T-helper 9 cell (primary cell): ENCODE measurements around the gene COL4A2.

Experiments
- DNase-seq: peaks from one replicate; pipeline ENCODE4 v3.0.0-alpha.2; 2020
- total RNA-seq, 2 donors: gene quantifications; one replicate each; lab custom pipeline; 2026; lab: John Stamatoyannopoulos, UW

COL4A2 gene
- total RNA-seq, result 0 to 0.91 reads per million in 2 donors

DNA sequence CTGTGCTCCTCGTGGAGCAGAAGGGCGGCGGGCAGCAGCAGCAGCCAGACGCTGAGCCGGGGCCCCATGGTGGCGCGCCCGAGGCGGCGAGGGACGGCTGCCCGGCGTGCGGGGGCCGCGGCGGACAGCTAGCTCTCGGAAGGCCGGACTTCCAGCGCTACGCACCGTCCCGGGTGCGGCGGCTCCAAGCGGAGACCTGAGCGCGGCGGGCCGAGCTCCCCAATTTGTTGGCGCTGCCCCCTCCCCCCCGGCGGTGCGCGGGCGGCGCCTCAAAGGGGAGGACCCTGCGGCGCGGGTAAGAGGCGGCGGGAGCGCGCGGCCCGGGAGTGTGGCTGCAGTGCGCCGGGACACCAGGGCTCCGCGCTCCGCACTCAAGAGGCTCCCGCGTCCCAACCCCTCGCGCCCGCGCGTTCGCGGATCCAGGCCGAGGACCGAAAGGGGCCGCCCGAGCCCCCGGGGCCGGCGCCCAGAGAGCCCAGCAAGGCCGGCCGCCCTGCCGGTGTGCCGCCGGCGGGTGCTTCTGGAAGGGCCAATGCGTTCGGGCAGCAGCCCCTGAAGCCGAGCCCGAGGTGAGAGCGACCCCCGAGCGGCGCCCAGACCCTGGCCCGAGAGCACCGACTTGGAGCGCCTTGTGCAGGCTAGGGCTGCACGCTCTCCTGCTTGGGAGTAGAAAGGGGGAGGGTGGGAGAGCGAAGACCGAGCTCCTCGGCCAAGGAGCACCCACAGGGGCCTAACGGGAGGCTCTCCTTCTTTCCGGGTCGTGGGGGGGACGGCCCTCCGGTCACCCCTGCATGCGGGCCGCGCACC lies at the start of gene COL4A2, which contains the start of gene COL4A1:
Gene COL4A2, plus strand, starts transcription at position 325 of the 807 bp plus-strand sequence. CDS start 620 bp downstream, outside the sequence.
Gene COL4A1, minus strand, starts transcription at position 198 of the 807 bp plus-strand sequence. Its CDS starts 130 bp downstream, at position 68.
- no peak for DNase-seq

DNA sequence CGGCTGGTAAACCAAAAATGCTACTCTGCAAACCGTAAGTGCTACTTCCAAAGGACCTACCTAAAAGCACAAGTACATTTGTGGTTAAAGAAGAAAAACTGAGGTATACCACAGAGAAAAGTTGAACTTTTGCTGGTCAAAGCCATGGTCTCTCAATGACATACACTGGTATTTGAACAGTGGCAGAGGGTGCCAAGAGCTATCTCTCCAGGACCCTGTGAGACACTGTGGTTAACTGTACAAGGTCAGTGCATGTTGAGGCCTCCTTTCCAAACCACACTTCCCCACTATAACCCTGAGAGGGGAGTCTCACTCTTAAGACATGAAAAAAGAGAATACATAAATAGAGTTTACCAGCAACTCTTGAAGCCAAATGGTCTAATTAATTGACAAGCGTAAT lies 49.7 kb upstream of the COL4A2 start:
- DNase-seq, result no peak

DNA sequence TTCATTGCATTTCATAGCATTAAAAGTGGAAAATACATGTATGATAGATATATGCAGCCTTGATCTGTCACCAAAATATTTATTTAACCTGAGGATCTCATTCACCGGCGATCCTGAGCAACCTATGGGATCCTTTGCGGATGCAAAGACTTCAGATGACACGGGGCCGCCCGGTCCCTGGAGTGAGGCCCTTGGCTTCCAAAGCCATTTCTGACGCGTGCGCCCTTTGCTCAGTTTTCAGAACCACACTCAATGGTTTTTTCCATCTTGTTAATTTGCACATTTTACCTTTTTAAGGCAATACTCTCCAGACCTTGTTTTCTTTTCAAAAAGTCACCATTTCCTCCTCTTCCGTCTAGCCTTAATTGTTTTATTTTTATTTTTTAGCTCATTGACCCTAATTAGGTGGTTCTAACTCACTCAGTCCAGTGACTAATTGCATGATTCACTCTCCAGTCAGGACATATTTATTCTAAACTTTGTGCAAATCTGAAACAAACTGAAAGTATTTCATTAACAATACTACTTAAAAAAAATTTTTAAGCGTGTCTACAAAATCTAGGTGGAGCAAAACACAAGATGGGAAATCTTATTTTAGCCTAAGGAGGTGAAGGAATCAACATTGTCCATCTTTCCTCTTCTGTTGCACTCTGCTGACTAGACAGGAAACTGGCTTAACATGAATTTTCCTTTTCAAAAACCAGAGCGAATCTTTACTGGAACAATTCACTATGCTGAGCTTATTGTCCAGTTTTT lies 48.0 kb upstream of the COL4A2 start:
- no peak for DNase-seq

DNA sequence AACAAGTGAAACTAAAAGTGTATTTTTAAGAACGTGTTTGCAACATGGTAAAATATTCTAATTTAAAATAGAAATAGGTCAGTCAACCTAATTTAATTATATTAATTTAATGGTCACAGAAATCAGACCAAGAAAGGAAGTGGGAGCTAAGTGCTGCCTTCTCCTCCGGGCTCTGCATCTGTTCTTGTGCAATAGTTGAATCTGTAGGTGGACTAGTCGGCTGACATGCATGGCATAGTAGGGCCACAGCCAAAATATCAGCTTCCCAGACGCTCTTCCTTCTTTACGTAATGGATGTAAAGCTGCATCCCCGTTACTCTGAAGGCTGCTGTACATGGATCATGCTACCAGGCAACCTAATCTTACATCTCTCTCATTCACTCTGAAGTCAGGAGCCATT lies 47.4 kb upstream of the COL4A2 start:
- no peak for DNase-seq

DNA sequence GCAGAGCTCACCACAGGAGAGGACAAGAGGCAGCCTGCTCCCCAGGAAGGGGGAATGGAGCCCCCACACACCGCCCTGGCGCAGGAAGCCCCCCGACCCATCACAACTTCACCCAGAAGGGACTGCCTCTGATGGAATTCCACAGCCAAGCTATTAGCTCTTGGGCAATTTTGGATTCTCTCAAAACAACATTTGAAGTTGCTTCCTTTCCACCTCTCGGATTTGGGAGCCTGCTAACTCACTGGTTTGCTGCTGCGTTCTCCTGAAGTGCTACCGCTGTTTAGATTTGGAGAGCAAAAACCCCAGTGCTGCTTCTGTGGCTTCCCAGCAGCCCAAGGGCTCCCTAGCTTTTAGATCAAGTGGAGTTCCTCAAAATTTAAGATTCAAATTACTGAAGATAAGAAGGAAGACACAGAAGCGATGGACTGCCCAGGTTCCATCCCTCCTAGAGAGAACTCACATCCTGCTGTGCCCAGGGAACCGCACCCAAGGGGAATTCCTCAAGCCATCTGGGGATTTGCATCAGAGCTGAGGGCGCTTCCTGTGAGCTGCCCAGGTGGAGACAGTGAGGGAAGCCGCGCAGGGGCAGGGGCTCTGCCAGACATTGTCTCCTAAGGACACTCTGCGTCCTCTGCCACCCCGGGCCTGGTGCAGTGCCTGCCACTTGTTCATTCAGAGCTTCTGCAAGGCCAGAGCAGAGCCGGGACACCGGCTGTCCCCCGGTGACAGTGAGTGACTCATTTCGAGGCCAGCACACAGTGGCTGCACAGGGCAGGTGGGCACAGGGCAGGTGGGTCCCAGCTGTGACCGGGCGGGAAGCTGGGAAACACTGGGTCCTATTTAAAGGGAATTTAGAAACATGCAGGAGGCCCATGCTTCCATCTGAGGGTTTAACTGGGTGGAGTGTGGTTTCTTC lies 45.7 kb upstream of the COL4A2 start:
- no peak for DNase-seq

DNA sequence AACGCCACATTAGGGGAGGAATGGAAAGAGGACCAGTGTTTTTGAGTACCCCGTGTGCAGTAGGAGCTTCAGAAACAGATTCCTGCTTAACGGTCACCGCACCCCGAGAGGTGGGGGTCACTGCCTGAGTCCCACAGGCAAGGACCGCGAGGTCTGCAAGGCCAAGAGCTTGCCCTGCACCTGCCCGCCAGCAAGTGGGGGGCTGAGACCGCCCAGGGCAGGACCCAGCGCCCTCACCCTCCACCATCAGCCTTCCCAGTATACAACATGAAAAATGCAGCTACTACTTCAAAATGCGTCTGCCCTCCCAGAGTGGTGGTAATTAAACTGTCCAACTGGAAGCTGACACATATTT lies 45.0 kb upstream of the COL4A2 start:
- no peak for DNase-seq

DNA sequence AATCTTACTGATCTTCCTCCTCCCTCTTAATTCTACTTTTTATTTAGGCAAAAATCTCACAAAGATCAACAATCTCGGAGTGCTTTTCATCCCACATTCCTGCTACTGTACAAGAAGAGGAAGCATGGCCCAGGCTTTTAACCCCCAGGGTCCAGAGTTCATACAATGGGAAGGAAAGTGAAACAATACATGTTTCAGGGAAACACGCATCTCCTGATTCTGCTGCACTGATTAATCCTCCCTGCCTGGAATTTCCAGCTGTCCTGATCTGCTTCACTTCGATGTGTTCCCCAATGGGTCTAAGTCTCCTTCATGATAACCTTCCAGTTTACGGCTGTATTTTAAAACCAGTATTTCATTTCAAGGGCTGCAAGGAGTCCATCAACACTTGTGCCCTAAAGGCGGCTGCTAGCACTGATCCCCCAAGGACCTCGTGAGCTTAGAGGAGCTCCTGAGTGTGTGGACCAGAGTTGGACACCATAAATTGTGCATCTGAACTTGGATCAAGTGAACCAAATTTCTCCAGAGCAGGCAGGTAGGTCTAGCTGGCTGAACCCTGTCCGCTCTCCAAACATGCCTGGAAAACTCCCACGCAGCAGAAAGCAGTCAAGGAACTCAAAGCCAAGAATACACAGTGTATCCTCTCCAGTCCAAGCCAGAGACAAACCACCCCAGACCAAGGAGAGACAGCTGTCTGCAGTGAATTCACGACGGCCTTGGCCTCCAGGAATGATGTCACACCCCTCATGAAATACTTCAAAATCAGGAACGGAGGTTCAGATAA lies 44.4 kb upstream of the COL4A2 start:
- DNase-seq, result no peak

DNA sequence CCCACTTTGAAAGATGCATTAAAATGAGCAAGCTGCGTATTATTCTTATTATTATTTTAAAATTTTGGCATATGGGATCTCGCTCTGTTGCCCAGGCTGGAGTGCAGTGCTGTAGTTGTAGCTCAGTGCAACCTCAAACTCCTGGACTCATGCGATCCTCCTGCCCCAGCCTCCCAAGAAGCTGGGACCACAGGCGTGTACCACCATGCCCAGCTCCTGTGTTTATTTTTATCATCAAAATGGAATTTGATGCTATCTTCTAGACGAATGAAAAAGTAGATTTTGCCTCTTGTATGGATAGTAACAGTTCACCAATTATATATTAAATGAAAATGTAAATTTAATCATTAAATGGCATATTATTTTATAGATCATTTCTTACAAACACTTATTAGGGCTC lies 43.7 kb upstream of the COL4A2 start:
- DNase-seq, result no peak

DNA sequence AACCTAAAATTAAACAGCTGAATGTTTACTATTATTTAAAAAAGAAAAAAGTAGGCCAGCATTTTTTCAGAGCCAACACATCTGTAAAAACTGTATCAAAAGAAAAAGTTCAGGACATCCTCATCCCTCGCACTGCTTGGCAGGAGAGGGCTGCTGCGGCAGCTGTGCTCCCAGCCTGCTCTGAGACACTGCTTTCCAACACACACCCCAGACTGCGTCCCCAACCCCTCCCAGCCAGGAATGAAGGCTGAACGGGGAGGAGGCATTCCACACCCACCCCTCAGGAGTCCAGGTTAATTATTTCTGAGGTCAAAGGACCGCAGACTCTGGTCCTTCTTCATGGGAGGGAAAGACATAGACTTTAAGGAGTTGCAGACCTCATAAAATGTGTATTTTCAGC lies 43.2 kb upstream of the COL4A2 start:
- no peak for DNase-seq

DNA sequence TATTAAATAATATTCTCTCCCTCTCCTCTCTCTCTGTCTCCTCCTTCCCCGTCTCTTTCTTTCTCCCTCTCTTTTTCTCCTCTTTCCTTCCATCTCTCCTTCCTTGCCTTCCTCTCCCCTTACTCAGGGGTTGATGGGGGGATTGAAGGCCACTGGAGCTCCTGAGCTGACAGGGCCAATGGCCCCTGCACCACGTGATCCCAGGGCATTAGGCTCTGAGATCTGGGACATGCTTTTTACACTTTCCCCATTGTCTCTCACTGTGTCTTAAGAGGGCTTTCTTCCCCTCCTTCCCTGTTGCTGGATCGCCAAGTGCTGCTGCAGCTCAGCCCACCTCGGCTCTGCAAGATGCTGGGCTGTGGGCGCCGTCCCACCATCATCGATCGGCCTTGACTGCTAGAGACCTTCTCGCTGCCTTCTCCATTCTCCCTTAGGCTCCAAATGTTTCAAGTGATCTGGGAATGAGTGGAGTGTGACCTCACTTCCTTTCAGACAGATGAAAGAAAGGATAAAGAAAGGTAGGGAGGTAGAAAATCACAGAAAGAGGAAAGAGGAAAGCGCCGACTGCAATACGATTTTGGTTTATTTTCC lies 42.3 kb upstream of the COL4A2 start:
- no peak for DNase-seq

DNA sequence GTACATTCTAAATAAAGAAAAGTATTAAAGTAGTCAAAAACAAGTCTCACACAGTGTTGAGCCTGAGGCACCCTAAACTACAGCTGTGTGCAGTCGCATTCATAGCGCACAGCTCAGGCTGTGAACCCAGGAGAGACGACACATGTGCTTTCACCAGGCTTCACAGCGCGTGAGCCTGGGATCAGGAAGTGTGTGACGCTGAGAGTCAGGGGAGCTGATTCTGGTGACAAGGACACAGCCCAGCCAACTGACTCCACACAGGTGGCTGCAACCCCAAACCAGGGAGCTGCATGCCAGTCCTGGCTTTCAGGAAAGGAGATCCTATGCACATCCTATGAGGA lies 41.8 kb upstream of the COL4A2 start:
- no peak for DNase-seq

DNA sequence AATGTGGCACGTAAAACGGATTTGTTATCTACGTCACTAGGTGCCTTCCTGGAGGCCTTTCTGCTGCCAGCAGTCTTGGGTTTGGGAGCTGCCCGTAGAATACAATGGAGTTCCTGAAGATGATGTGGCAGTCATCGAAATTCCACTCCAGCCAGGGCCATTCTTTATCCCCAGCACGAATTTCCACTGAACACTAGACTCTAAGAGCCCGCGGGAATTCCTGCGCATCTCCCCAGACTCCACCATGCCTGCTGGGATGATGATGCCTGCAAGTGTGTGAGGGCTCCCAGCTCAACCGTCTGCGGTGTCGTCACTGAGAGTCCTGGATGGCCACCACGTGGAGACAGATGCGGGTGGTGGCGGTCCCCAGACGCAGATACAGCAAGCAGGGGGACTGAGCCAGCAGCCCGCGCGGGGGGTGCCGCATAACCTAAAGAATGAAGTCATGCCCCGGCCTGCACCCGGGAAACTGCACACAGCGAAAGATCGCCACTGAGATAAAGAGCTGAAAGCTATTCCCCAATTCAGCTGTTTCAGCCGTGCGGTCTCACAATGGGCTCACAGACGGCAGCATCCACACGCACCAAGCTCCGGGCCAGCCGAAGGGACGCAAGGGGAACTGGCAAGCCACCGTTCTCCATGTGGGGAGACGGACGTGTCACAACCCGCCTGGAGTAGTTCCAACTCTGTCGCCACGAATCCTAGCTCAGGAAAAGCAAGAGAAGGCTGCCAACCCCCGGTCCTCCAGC lies 41.2 kb upstream of the COL4A2 start:
- no peak for DNase-seq

DNA sequence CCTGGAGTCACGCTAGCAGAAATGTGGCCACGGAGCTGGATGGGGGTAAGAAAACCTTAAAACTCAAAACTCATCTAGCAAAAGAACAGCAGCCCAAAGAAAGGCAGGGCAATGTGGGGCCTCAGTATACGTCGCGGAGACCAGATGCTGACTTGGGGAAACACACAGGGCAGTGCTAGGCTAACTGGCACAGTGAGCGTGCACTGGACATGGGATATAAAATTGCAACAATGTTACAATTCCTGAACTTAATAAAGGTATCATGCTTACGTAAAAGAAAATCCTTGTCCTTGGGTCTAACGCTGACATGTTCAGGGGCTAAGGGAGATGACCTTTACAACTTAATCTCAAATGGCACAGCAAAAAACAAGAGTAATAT lies 40.7 kb upstream of the COL4A2 start:
- no peak for DNase-seq

DNA sequence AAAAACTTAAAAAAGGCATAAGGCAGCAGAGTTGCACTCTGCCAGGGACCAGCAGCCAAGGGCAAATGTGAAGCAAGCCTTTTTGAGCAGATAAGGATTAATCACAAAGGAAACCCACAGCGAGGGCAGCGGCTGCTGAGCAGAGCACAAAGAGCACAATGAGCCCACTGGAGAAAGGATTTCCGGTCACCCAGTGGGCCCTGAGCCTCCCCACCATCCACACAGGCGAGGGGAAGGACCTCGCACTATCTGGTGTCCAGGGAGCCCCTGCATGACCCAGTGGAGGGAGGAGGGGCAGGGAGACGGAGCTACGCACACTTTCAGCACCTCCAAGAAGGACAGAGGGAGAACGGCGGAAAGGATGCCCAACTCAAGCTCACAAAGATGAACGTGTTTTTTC lies 40.1 kb upstream of the COL4A2 start:
- DNase-seq, result no peak

DNA sequence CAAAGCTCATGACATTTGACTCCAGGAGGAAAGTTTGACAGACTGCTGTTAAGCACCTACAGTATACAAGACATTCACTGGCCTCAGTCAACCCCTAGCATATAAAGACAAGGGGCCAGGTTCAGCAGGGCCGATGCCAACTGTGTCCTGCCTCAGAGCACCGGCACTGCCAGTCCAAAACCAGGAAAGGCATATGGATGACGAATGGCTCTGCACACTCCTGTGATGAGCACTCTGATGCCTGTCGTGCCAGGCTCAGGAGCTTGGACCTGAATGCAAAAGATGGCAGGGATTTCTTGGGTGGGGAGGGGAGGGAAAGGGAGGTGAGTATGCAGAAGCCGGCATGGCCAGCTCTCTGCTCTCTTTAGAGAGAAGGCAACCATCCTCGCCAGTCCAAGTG lies 39.0 kb upstream of the COL4A2 start:
- DNase-seq, result no peak

DNA sequence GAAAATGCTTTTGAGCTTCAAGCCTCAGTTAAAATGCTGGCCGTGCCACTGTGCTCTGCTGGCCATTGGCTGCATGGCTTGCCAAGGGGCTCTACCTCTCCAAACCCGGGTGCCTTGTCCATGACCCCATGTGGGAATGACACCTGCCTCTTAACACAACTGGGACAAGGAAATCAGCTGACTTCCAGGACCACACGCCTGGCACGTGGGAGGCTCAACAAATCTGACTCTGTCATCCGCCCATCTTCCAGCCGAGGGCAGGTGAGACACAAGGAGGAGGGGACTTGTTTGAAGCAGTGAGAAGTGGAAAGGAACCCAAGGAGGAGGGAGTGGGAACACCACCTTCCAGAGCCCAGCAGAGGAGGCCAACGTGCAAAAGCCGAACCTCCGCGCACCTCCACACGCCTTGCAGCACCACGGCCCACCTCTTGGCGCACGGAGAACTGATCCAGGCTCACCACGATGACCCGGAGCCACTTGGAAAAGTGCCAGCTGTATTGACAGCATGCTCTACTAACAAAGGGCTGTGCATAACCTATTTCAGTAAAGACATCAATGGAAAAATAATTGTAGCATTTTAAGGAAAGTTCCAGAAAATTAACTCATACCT lies 38.4 kb upstream of the COL4A2 start:
- DNase-seq, result no peak

DNA sequence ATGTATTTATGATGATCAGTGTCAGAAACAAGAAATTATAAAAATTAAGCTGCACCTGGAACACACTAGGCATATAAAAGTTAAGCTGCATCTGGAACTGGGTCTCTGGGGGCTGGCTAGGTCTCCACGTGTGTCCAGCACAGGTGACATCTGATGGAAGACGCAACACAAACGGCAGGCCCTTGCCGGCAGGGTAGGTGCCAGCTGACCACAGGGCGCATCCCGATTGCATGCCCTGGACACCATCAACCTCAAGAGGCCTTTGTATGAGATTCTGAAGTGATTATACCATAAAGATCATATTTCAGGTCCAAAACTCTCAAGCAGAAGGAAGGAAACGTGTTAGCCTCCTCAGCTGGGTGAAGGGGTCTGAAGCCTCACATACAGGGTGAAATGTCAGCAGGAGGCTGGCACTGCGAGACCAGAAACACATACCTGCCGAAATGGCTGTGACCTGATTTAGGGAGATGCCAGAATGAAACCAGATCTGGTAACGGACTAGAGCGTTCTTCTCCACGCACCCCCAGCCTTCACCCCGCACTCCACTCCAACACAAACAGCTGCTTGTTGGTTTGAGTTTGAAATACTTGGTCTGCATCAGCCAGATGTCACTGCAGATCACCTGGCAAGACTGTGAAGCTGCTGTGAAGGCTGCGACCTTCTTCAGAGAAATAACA lies 37.4 kb upstream of the COL4A2 start:
- DNase-seq, result no peak

DNA sequence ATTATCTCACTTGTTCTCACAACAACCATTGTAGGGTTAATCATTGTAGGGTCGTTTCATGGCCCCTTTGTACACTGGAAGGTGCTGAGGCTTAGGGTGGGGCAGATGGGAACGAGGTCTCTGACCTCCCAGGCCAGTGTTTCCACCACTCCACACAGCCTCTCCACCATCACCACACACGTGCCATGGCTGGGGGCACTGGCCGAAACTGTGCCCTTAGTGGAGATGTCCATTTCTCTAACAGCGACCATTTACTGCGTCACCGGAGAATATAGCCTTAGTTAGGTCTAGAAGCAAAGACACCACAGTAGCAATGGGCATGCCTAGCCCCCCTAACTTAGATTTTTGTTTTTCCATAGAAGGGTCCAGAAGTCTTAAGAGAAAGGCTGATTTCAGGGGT lies 36.6 kb upstream of the COL4A2 start:
- no peak for DNase-seq

DNA sequence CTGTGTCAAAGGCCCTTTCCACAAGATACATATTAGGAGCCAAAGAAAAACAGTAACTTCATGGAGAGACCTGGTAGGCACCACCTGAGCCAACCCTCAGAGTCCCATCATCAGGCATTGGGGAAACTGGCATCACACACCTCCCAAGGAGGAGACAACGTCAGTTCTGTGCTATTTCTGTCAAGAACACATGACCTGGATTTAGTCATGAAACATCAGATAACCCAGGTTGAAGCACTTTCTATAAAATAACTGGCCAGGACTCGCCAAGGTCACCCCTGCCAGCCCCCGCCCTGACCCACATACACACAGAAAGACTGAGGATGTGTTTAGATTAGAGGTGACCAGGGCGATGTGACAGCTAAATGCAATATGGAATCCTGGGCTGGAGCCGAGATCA lies 35.8 kb upstream of the COL4A2 start:
- DNase-seq, result no peak

DNA sequence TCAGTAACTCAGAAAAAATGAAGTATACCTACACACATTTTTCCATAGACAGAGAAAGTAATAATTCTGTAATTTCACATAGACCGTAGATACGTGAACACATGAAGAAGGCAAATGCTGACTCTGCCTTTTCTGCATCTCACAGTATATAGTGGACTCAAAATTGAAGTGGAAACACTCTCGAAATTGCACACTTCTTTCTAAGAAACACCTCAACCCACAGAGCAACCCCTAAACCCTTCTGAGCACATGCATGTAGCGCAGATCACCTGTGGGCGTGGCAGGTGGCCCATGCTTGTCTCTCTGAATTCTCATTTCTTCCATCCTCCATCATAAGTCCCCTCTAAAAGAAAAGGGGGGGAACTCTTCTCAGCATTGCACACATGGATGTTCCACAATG lies 34.9 kb upstream of the COL4A2 start:
- no peak for DNase-seq
